ENCODE data around the gene GFOD1. TPM values are rescaled to one million over a fixed set of nuclear protein-coding genes. Genes with fewer than 3 reads are reported as not detected.

The GFOD1 gene
- total RNA-seq, 2 experiments from 2014 or later = 22.6 to 35.0 TPM

DNA sequence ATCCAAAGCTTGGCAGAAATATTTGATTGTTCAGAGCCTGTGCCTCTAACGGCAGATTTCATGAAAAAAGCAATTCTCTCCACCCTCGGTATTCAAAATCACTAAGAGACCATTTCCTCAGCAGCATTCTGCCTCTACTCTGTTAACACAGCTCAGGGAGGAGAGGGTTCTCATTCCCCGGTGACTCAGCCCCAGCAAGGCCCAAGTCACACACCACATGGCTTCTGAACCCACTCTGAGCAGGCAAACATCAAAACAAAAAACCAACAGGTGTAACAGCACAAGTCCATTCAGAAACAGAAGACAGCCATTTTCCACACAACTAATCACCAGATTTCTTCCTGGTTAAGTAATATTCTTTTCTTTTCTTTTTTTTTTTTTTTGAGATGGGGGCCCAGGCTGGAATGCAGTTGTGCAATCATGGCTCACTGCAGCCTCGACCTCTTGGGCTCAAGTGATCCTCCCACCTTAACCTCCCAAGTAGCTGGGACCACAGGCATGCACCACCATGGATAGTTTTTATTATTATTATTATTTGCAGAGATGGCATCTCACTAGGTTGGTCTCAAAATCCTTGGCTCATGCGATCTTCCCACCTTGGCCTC, 55.4 kb downstream of the GFOD1 start:
- Histone ChIP-seq H3K9me2 (ENCODE audit: insufficient read depth, low read length) (no peaks in the 10 kb centered on the region), H4K20me1 (ENCODE audit: insufficient read depth, low read length) (0 out of 2 replicates have a peak, but pooled peaks cover 9% of the 10 kb centered on the region), H3K4me3 (ENCODE audit: low read depth, low read length, poor library complexity, severe bottlenecking) (no peak overlapping the region), H3K27ac (ENCODE audit: low read depth, low read length, poor library complexity, severe bottlenecking) (no peak overlapping the region), H2AFZ (ENCODE audit: low read length) (no peak overlapping the region), H3K9me3 (ENCODE audit: low read length) (no peaks in the 10 kb centered on the region; the same call in 1 of the 2 replicates), H3K79me2 (ENCODE audit: insufficient read depth, low read depth, low read length) (peaks cover 29% of the 10 kb centered on the region; the same call in 1 of the 2 replicates), H3K4me1 (ENCODE audit: insufficient read depth, low read length, poor library complexity, severe bottlenecking) (peaks cover 52% of the 10 kb centered on the region), H3K4me2 (ENCODE audit: low read length) (peak overlapping the region; percentile 37; the same call in 1 of the 2 replicates), H3K36me3 (ENCODE audit: insufficient read depth, low read length) (peaks cover 16% of the 10 kb centered on the region)
- BruUV-seq (replicated peaks) = no TSS peak
- POLR2A ChIA-PET = interaction anchor here (0.6 to 2.2 kb wide), 7 partner anchors 13 to 764 kb away, joined by 3 to 9 read pairs (median 4); no protein-coding TSS in a partner anchor
- CTCF ChIA-PET (ENCODE audit: unreplicated experiment) = no interaction called here
- no peak for TF ChIP-seq EZH2phosphoT487 (IDR thresholded peaks at IDR 0.05; ENCODE audit: borderline replicate concordance, low read depth, low read length)
- TF ChIP-seq, protein P1, sequence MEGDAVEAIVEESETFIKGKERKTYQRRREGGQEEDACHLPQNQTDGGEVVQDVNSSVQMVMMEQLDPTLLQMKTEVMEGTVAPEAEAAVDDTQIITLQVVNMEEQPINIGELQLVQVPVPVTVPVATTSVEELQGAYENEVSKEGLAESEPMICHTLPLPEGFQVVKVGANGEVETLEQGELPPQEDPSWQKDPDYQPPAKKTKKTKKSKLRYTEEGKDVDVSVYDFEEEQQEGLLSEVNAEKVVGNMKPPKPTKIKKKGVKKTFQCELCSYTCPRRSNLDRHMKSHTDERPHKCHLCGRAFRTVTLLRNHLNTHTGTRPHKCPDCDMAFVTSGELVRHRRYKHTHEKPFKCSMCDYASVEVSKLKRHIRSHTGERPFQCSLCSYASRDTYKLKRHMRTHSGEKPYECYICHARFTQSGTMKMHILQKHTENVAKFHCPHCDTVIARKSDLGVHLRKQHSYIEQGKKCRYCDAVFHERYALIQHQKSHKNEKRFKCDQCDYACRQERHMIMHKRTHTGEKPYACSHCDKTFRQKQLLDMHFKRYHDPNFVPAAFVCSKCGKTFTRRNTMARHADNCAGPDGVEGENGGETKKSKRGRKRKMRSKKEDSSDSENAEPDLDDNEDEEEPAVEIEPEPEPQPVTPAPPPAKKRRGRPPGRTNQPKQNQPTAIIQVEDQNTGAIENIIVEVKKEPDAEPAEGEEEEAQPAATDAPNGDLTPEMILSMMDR (conservative IDR thresholded peaks at IDR 0.05; ENCODE audit: low read length) = no peak
- intact Hi-C loops (cut with micrococcal nuclease; ENCODE audit: unreplicated experiment) = no loop called here
- no peak for DNase-seq (ENCODE audit: low spot score)

DNA sequence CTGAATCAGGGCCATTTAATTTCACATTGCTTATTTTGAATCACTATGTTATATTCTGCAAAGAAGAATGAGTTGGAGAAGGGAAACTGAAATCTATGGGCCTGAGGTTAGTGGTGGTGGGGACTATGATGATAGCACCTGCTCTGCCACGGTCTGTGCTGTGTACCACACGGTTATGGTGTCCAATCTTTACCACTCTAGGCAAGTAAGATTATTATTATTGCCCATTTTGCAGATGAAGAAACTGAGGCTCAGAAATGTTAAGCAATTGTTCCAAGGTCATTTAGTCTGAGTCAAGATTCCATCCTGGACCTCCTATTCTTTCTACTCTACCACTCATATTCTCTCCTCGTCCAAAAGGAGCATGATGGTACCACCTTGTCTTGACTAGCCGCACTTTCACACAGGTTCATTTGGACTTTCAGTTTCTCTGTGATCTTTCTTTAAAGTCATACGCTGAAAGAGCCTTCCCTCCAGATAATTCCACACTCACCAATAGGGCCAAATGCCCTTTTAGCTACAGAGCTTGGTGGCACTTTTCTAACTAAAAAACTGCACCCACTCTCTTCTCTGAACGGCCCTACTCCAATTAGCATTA, 56.2 kb downstream of the GFOD1 start:
- POLR2A ChIA-PET = interaction anchor here (0.6 to 1.5 kb wide), 5 partner anchors 25 to 201 kb away, joined by 3 to 5 read pairs (median 4); no protein-coding TSS in a partner anchor
- intact Hi-C loops (cut with micrococcal nuclease; ENCODE audit: unreplicated experiment) = no loop called here
- CTCF ChIA-PET (ENCODE audit: unreplicated experiment) = no interaction called here
- DNase-seq (ENCODE audit: low spot score) = no peak
- TF ChIP-seq EZH2phosphoT487 (IDR thresholded peaks at IDR 0.05; ENCODE audit: borderline replicate concordance, low read depth, low read length) = no peak
- TF ChIP-seq, protein P1 (conservative IDR thresholded peaks at IDR 0.05; ENCODE audit: low read length) = no peak
- no peaks in the 10 kb centered on the region for H3K9me2 ChIP-seq (ENCODE audit: insufficient read depth, low read length)
- no peaks in the 10 kb centered on the region; the same call in 1 of the 2 replicates for H3K9me3 ChIP-seq (ENCODE audit: low read length)
- H3K4me2 ChIP-seq (ENCODE audit: low read length) = peak overlapping the region; percentile 37; the same call in 1 of the 2 replicates
- H3K4me3 ChIP-seq (ENCODE audit: low read depth, low read length, poor library complexity, severe bottlenecking) = no peak overlapping the region
- H3K79me2 ChIP-seq (ENCODE audit: insufficient read depth, low read depth, low read length) = peaks cover 29% of the 10 kb centered on the region; the same call in 1 of the 2 replicates
- peaks cover 16% of the 10 kb centered on the region for H3K36me3 ChIP-seq (ENCODE audit: insufficient read depth, low read length)
- H2AFZ ChIP-seq (ENCODE audit: low read length) = no peak overlapping the region
- H3K4me1 ChIP-seq (ENCODE audit: insufficient read depth, low read length, poor library complexity, severe bottlenecking) = peaks cover 56% of the 10 kb centered on the region
- H4K20me1 ChIP-seq (ENCODE audit: insufficient read depth, low read length) = 0 out of 2 replicates have a peak, but pooled peaks cover 10% of the 10 kb centered on the region
- H3K27ac ChIP-seq (ENCODE audit: low read depth, low read length, poor library complexity, severe bottlenecking) = no peak overlapping the region
- no TSS peak for BruUV-seq (replicated peaks)

All from OCI-LY7 (cell line).